Common myeloid progenitor, CD34-positive (primary cell): ENCODE data around the gene VNN1.

Experiments used
- CTCF ChIA-PET: fragments of 350-600 bp; sonication (Branson Sonifier 250); formaldehyde crosslinking; loops from one replicate; lab custom pipeline; 2021; ENCODE audit warnings: antibody characterized with exemption; lab: Charles Lee
- POLR2A ChIA-PET: fragments of 350-600 bp; sonication (Branson Sonifier 250); formaldehyde crosslinking; loops from one replicate; lab custom pipeline; 2021; ENCODE audit warnings: antibody characterized with exemption; lab: Charles Lee
- DNase-seq, 3 donors: peaks; one replicate each; pipeline versions ENCODE4 v3.0.0 to v3.0.0-alpha.2; 2013
- H3K27ac ChIP-seq, 2 experiments: 1 replicate in 1 of 2; 2 replicates in 1 of 2; pipeline ENCODE4 v1.7.0; 2013; ENCODE audit warnings: inconsistent platforms in 2 of 2, low read length in 2 of 2, mild to moderate bottlenecking in 2 of 2, low read depth in 1 of 2, moderate library complexity in 1 of 2; ENCODE audit not compliant: severe bottlenecking in 2 of 2, insufficient read depth in 1 of 2, poor library complexity in 1 of 2
- H3K27me3 ChIP-seq, 5 experiments: replicated peaks in 2 of 5; 1 replicate in 3 of 5; 2 replicates in 2 of 5; pipeline versions ENCODE4 v1.6.1 to v1.7.0; 2013; ENCODE audit warnings: low read length in 4 of 5, mild to moderate bottlenecking in 2 of 5, moderate library complexity in 2 of 5, inconsistent platforms in 1 of 5; ENCODE audit not compliant: insufficient read depth in 5 of 5, control insufficient read depth in 4 of 5
- H3K36me3 ChIP-seq, 4 experiments: 1 replicate in 2 of 4; 2 replicates in 2 of 4; pipeline versions ENCODE4 v1.6.1 to v1.7.0; 2013; ENCODE audit warnings: low read length in 3 of 4, control low read depth in 1 of 4, mild to moderate bottlenecking in 1 of 4; ENCODE audit not compliant: control insufficient read depth in 4 of 4, insufficient read depth in 4 of 4
- H3K4me1 ChIP-seq, 4 experiments: 1 replicate in 3 of 4; 2 replicates in 1 of 4; pipeline versions ENCODE4 v1.6.1 to v1.7.1; 2013; ENCODE audit warnings: low read length in 3 of 4, mild to moderate bottlenecking in 3 of 4, control low read depth in 1 of 4, inconsistent platforms in 1 of 4, moderate library complexity in 1 of 4; ENCODE audit not compliant: control insufficient read depth in 4 of 4, insufficient read depth in 4 of 4; ENCODE audit errors: control extremely low read depth in 1 of 4
- H3K4me3 ChIP-seq, 7 experiments: 1 replicate in 4 of 7; 2 replicates in 3 of 7; pipeline versions ENCODE4 v1.5.1 to v1.7.0; 2013; ENCODE audit warnings: mild to moderate bottlenecking in 7 of 7, low read length in 6 of 7, moderate library complexity in 6 of 7, inconsistent platforms in 2 of 7, low read depth in 2 of 7, control low read depth in 1 of 7; ENCODE audit not compliant: insufficient read depth in 4 of 7, control insufficient read depth in 1 of 7; ENCODE audit errors: extremely low read depth in 1 of 7
- H3K9me3 ChIP-seq, 5 experiments: 1 replicate in 4 of 5; 2 replicates in 1 of 5; pipeline versions ENCODE4 v1.6.1 to v1.7.1; 2013; ENCODE audit warnings: low read length in 4 of 5, mild to moderate bottlenecking in 2 of 5, inconsistent platforms in 1 of 5, low read depth in 1 of 5, moderate library complexity in 1 of 5; ENCODE audit not compliant: control insufficient read depth in 4 of 5, insufficient read depth in 2 of 5; ENCODE audit errors: control extremely low read depth in 1 of 5
- WGBS: methylation state at CpG from one replicate; pipeline ENCODE4 v1.1.5; 2013; ENCODE audit not compliant: insufficient coverage; 5-methylcytosine and 5-hydroxymethylcytosine counted together

VNN1 gene

DNA sequence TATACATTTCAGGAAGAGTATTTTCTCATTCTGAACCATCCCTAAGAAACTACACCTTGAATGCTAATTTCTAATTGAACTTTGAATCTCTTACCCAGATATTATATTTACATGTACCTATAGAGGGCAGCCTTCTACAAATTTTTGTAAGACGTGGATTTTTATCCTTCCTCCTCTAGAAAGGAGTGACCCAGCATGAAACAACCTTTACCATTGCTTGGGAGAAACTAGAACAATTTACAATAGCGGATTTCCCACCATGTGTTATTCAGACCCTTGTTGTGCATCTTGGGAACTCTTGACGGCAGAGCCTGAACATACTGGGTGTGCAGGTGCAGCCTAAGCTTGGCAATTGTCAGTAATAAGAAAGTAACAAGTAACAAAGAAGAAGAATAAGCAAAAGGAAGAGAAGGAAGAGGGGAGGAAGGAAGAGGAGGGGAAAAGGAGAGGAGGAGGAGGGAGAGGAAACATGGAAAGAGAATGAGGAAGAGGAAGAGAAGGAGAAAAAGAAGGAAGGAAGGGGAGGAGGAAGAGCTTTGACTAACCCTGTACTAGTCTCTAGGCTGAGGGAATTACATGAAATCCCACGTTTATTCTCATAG lies 44.1 kb downstream of the VNN1 start:
- CTCF ChIA-PET: interaction anchor here (0.9 to 8.7 kb wide), 25 partner anchors 9 to 157 kb away, joined by 3 to 196 read pairs (median 4); partner anchors contain the start of genes SLC18B1 and STX7
- POLR2A ChIA-PET: interaction anchor here (0.6 kb wide), 2 partner anchors 78 to 1385 kb away, joined by 3 read pairs; no protein-coding TSS in a partner anchor
- Histone ChIP-seq H3K4me3 (peak overlapping the region in 3 of 7 experiments; percentile 33 to 54 (median 42)), H3K36me3 (no peaks in the 10 kb centered on the region), H3K4me1 (peaks cover 0 to 4% (median 3%) of the 10 kb centered on the region in 4 experiments), H3K9me3 (no peaks in the 10 kb centered on the region), H3K27ac (no peak overlapping the region), H3K27me3 (no peaks in the 10 kb centered on the region)
- peak; percentile 50 to 71 (median 68) for DNase-seq
- WGBS: 0% methylated on average over 2 of the region's 4 CpGs

DNA sequence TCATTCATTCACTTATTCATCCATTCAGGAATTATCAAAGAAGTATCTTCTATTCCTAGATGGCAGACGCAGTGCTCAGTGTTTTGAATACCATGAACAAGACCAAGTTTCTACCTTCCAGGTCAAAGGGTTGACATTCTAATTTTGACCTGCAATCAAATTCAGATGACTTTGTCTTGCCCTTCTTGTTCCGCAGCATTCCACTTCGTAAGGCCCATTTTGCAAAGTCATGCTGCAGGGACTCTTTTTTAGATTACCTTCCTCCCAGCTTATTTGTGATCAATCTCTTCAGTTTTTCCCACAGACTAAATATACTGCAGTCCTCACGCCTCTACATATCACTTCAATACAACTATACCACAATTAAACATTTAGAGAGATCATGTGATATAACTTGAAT lies 47.7 kb downstream of the VNN1 start:
- ChIA-PET POLR2A (no interaction called here), CTCF (interaction anchor here (0.8 to 8.7 kb wide), 6 partner anchors 9 to 142 kb away, joined by 3 to 196 read pairs (median 3); no protein-coding TSS in a partner anchor)
- Histone ChIP-seq H3K36me3 (no peaks in the 10 kb centered on the region), H3K4me3 (no peak overlapping the region), H3K27me3 (no peaks in the 10 kb centered on the region), H3K4me1 (peaks cover 0 to 4% (median 3%) of the 10 kb centered on the region in 4 experiments), H3K9me3 (peaks cover 0 to 4% (median 0%) of the 10 kb centered on the region in 5 experiments), H3K27ac (no peak overlapping the region)
- 88% methylated on average over 4 of the region's 4 CpGs for WGBS
- no peak for DNase-seq

DNA sequence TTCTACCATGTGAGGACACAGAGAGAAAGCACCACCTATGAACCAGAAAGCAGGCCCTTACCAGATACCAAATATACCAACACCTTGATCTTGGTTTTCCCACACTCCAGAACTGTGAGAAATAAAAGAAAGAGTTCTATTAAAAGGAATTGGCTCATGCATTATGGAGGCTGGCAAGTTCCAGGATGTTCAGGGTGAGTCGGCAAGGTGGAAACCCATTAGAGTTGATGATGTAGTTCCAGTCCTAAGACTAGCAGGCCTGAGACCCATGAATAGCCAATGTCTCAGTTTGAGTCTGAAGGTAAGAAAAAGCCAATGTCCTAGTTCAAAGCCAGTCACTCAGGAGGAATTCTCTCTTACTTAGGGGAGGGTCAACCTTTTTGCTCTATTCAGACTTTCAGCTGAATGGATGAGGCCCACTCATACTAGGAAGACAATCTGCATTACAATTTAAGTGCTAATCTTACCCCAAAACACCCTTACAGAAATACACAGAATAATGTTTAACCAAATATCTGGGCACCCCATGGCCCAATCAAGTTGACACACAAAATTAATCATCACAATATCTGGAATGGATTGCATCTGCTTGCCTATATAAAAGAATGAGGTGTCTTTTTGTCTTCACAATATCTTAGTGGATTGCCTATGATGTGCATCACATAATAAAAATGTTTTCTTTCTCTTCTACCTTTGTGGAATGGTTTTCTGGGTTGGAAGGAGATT lies 49.4 kb downstream of the VNN1 start:
- Histone ChIP-seq H3K36me3 (no peaks in the 10 kb centered on the region), H3K4me3 (no peak overlapping the region), H3K4me1 (no peaks in the 10 kb centered on the region), H3K27ac (no peak overlapping the region), H3K27me3 (no peaks in the 10 kb centered on the region), H3K9me3 (peaks cover 0 to 4% (median 0%) of the 10 kb centered on the region in 5 experiments)
- ChIA-PET CTCF (no interaction called here), POLR2A (no interaction called here)
- 90% methylated on average over 1 of the region's 1 CpG for WGBS
- DNase-seq: no peak

DNA sequence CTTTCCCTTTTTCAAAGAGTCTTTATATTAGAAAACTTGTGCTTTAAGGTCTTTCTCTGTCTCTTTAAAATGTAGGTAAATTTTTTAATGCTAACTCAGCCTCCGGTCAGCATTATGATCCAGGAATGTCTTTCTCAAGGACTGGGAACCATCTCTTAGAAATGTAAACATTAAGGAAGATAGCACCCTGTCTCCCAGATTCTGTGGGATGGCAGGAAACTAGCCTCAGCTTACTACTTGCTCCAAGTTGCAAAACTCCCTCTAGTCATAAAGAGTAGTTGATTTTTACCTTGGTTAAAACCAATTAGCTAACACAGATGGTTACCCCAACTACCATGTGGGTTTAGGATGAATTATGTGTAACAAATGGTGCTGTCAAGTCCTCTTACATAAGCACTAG lies 50.2 kb downstream of the VNN1 start:
- H3K9me3 ChIP-seq: peaks cover 0 to 4% (median 0%) of the 10 kb centered on the region in 5 experiments
- 100% methylated on average over 1 of the region's 1 CpG for WGBS
- H3K4me1 ChIP-seq: no peaks in the 10 kb centered on the region
- DNase-seq: no peak
- no peak overlapping the region for H3K4me3 ChIP-seq
- H3K36me3 ChIP-seq: no peaks in the 10 kb centered on the region
- H3K27me3 ChIP-seq: no peaks in the 10 kb centered on the region
- ChIA-PET POLR2A (no interaction called here), CTCF (no interaction called here)
- H3K27ac ChIP-seq: no peak overlapping the region

GRCh38 chr6:132661906-132662305 lies 51.9 kb downstream of the VNN1 start:
- Histone ChIP-seq H3K36me3 (no peaks in the 10 kb centered on the region), H3K4me1 (no peaks in the 10 kb centered on the region), H3K9me3 (peaks cover 0 to 4% (median 0%) of the 10 kb centered on the region in 5 experiments), H3K27me3 (no peaks in the 10 kb centered on the region), H3K4me3 (no peak overlapping the region), H3K27ac (no peak overlapping the region)
- ChIA-PET CTCF (interaction anchor here (1.5 kb wide), 1 partner anchor 106 kb away, joined by 3 read pairs; no protein-coding TSS in a partner anchor), POLR2A (no interaction called here)
- no CpG with 5 or more reads among the region's 4 CpGs for WGBS
- DNase-seq: no peak

GRCh38 chr6:132659082-132659481 lies 54.8 kb downstream of the VNN1 start, which contains the start of gene TAAR1:
Gene TAAR1, minus strand, starts transcription at chr6:132659182. Its CDS starts 13,179 bp downstream, at chr6:132646003.
- Histone ChIP-seq H3K36me3 (no peaks in the 10 kb centered on the region), H3K27ac (no peak within 1 kb of the TSS), H3K4me3 (no peak within 1 kb of the TSS), H3K27me3 (no peaks in the 10 kb centered on the region), H3K9me3 (no peaks in the 10 kb centered on the region), H3K4me1 (no peaks in the 10 kb centered on the region)
- ChIA-PET POLR2A (no interaction called here), CTCF (interaction anchor here (1.0 kb wide), 1 partner anchor 109 kb away, joined by 3 read pairs; no protein-coding TSS in a partner anchor)
- no peak for DNase-seq
- WGBS: 100% methylated on average over 1 of the region's 3 CpGs

DNA sequence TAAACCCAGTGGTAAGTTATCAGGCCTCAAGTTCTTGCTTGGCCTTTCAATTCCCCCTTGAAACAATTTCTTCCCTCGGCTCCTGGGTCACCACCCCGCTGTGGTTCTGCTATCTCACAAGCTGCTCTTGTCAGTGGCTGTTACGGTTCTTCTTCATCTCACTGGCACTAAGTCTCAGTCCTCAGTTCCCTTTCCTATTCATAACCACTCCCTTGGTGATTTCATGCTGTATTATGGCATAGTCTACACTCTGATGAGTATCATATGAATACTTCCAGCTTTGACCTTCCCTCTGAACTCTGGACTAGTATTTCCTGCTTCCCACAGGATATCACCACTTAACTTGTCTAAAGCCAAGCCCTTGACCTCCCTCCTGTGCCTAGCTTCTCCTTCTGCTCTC lies 62.8 kb downstream of the VNN1 start:
- ChIA-PET CTCF (no interaction called here), POLR2A (no interaction called here)
- H3K27ac ChIP-seq: no peak overlapping the region
- H3K4me1 ChIP-seq: no peaks in the 10 kb centered on the region
- H3K27me3 ChIP-seq: no peaks in the 10 kb centered on the region
- WGBS: 87% methylated on average over 3 of the region's 3 CpGs
- no peak for DNase-seq
- no peak overlapping the region for H3K4me3 ChIP-seq
- no peaks in the 10 kb centered on the region for H3K36me3 ChIP-seq
- peaks cover 0 to 1% (median 0%) of the 10 kb centered on the region in 5 experiments for H3K9me3 ChIP-seq
